IMR-90 (cell line): Measurements from ENCODE around the gene GPR139. TPM values are rescaled to one million over a fixed set of nuclear protein-coding genes. Genes with fewer than 3 reads are reported as not detected.

Source experiments
- ATAC-seq: fragments of 200-7000 bp; cut with Tn5 transposase; 2 replicates; pipeline ENCODE4 v1.9.1; 2020; ENCODE audit warnings: low read depth, mild to moderate bottlenecking, moderate library complexity
- BruUV-seq: library from RNA; stranded (reverse); fragments of 400-500 nt; replicated peaks from 2 replicates; lab custom pipeline; 2021; lab: Mats Ljungman, UMichigan
- CTCF ChIA-PET: fragments of 300-600 bp; formaldehyde crosslinking; extraction: SDS; loops from one replicate; lab custom pipeline; 2021; ENCODE audit warnings: antibody characterized with exemption; lab: Yijun Ruan, JAX
- POLR2A ChIA-PET: fragments of 300-600 bp; sonication (Branson Sonifier 250); formaldehyde crosslinking; loops from one replicate; lab custom pipeline; 2022; ENCODE audit warnings: antibody characterized with exemption; ENCODE audit not compliant: unreplicated experiment; lab: Charles Lee
- DNase-seq: peaks from one replicate; pipeline ENCODE4 v3.0.0; 2013
- H2AFZ ChIP-seq: replicated peaks from 2 replicates; pipeline ENCODE3; 2013; ENCODE audit warnings: low read length, mild to moderate bottlenecking; ENCODE audit not compliant: poor library complexity
- H2AK5ac ChIP-seq: 2 replicates; pipeline ENCODE4 v1.6.1; 2013; ENCODE audit warnings: low read depth, low read length, inconsistent platforms
- H2AK9ac ChIP-seq: replicated peaks from 2 replicates; pipeline ENCODE3; 2013; ENCODE audit warnings: mild to moderate bottlenecking, low read depth, low read length, moderate library complexity; ENCODE audit not compliant: poor library complexity
- H2BK120ac ChIP-seq: 2 replicates; pipeline ENCODE4 v1.6.1; 2013; ENCODE audit warnings: low read depth, low read length, inconsistent platforms
- H2BK15ac ChIP-seq: 3 replicates; pipeline ENCODE4 v1.6.1; 2013; ENCODE audit warnings: low read depth, low read length, inconsistent platforms
- H2BK20ac ChIP-seq: 2 replicates; pipeline ENCODE4 v1.6.1; 2013; ENCODE audit warnings: low read depth, mild to moderate bottlenecking, inconsistent platforms, low read length, moderate library complexity
- H2BK5ac ChIP-seq: 2 replicates; pipeline ENCODE4 v1.6.1; 2013; ENCODE audit warnings: mild to moderate bottlenecking, low read depth, low read length, inconsistent platforms; ENCODE audit not compliant: poor library complexity, severe bottlenecking
- H3K14ac ChIP-seq: replicated peaks from 2 replicates; pipeline ENCODE4 v1.6.1; 2013; ENCODE audit warnings: low read depth, low read length, inconsistent platforms
- H3K18ac ChIP-seq: 2 replicates; pipeline ENCODE4 v1.6.1; 2013; ENCODE audit warnings: low read depth, low read length, control low read depth
- H3K23ac ChIP-seq: 2 replicates; pipeline ENCODE4 v1.6.1; 2013; ENCODE audit warnings: low read depth, low read length, inconsistent platforms
- H3K27ac ChIP-seq: 2 replicates; pipeline ENCODE4 v1.5.1; 2013; ENCODE audit warnings: mild to moderate bottlenecking, control low read depth, low read length; ENCODE audit not compliant: insufficient read depth
- H3K27me3 ChIP-seq: 2 replicates; pipeline ENCODE4 v1.6.1; 2013; ENCODE audit warnings: low read length; ENCODE audit not compliant: control insufficient read depth, insufficient read depth
- H3K36me3 ChIP-seq: 2 replicates; pipeline ENCODE4 v1.6.1; 2013; ENCODE audit warnings: low read length, mixed read lengths; ENCODE audit not compliant: control insufficient read depth, insufficient read depth
- H3K4ac ChIP-seq: 2 replicates; pipeline ENCODE4 v1.6.1; 2013; ENCODE audit warnings: low read depth, low read length, inconsistent platforms
- H3K4me1 ChIP-seq: 2 replicates; pipeline ENCODE4 v1.6.1; 2013; ENCODE audit warnings: low read length, mixed read lengths; ENCODE audit not compliant: control insufficient read depth, insufficient read depth
- H3K4me2 ChIP-seq: 2 replicates; pipeline ENCODE4 v1.6.1; 2013; ENCODE audit warnings: low read depth, mild to moderate bottlenecking, control low read depth, low read length, moderate library complexity
- H3K4me3 ChIP-seq: 2 replicates; pipeline ENCODE4 v1.5.1; 2013; ENCODE audit warnings: low read depth, mild to moderate bottlenecking, control low read depth, low read length, moderate library complexity; ENCODE audit not compliant: insufficient read depth
- H3K56ac ChIP-seq: 2 replicates; pipeline ENCODE4 v1.6.1; 2013; ENCODE audit warnings: low read length, inconsistent platforms; ENCODE audit not compliant: insufficient read depth; ENCODE audit errors: extremely low read depth
- H3K79me1 ChIP-seq, 2 experiments: 2 replicates each; pipeline ENCODE4 v1.6.1; 2013; ENCODE audit warnings: low read length in 2 of 2, inconsistent platforms in 1 of 2, low read depth in 1 of 2
- H3K9ac ChIP-seq: 2 replicates; pipeline ENCODE4 v1.6.1; 2013; ENCODE audit warnings: low read depth, low read length, control low read depth
- H3K9me1 ChIP-seq: 2 replicates; pipeline ENCODE4 v1.6.1; 2013; ENCODE audit warnings: low read length, inconsistent platforms; ENCODE audit not compliant: insufficient read depth
- H3K9me3 ChIP-seq: 2 replicates; pipeline ENCODE4 v1.6.1; 2013; ENCODE audit warnings: low read length; ENCODE audit not compliant: control insufficient read depth, insufficient read depth
- H4K20me1 ChIP-seq: 2 replicates; pipeline ENCODE4 v1.6.1; 2013; ENCODE audit warnings: low read length, inconsistent platforms; ENCODE audit not compliant: insufficient read depth
- H4K5ac ChIP-seq: 2 replicates; pipeline ENCODE4 v1.6.1; 2013; ENCODE audit warnings: mild to moderate bottlenecking, low read depth, low read length, control low read depth
- H4K8ac ChIP-seq, 2 experiments: 2 replicates each; pipeline ENCODE4 v1.6.1; 2013; ENCODE audit warnings: low read depth in 2 of 2, low read length in 2 of 2, control low read depth in 1 of 2, inconsistent platforms in 1 of 2
- H4K91ac ChIP-seq: 2 replicates; pipeline ENCODE4 v1.6.1; 2013; ENCODE audit warnings: low read depth, low read length, inconsistent platforms; ENCODE audit not compliant: insufficient read depth
- CEBPB ChIP-seq: IDR thresholded peaks from 2 replicates; pipeline ENCODE4 v1.6.1; 2012; ENCODE audit warnings: low read depth, low read length, improper control_type of control experiment
- SMC3 ChIP-seq: fragments of 150-350 bp; IDR thresholded peaks from 2 replicates; pipeline ENCODE4 v1.6.1; 2016; ENCODE audit warnings: low read depth, mild to moderate bottlenecking, antibody characterized with exemption, low read length, moderate library complexity
- WGBS, 2 experiments: methylation state at CpG; one replicate each; pipeline versions ENCODE4 v1.1.5 to v1.1.7; 2013; ENCODE audit warnings: missing lambda C conversion rate in 2 of 2; ENCODE audit not compliant: insufficient read length in 1 of 2; ENCODE audit errors: extremely low coverage in 2 of 2; 5-methylcytosine and 5-hydroxymethylcytosine counted together
- dilution Hi-C: fragments of 300-500 bp; cut with HindIII; formaldehyde crosslinking; loops from one replicate; pipeline ENCODE4 v1.14.3; 2018; ENCODE audit warnings: low sequenced_read_pairs; ENCODE audit not compliant: unreplicated experiment
- in situ Hi-C: fragments of 300-500 bp; cut with MboI; formaldehyde crosslinking; loops from 3 replicates; pipeline ENCODE4 v1.14.3; 2019; ENCODE audit warnings: low sequenced_read_pairs, inconsistent platforms, mixed read lengths
- intact Hi-C: fragments of 100-400 bp; cut with micrococcal nuclease; formaldehyde crosslinking; loops from 2 replicates; pipeline ENCODE4 v1.10.0; 2022
- polyA plus RNA-seq, 3 experiments: library from polyadenylated mRNA; depleted of rRNA; stranded (reverse); fragments of >200 nt; gene quantifications; 2 replicates each; pipeline ENCODE4 v1.2.3, GENCODE V29; 2012; ENCODE audit warnings: low replicate concordance in 1 of 3
- total RNA-seq: library from RNA; depleted of rRNA; stranded (reverse); fragments of >200 nt; gene quantifications from 2 replicates; pipeline ENCODE4 v1.2.3, GENCODE V29; 2012

Gene GPR139
- total and polyA plus RNA-seq, 2 of the 4 experiments (the other 2 are of a cell fraction), result not detected

GRCh38 chr16:20020976-20021375 is 52.7 kb downstream of the GPR139 start:
- H3K79me1 ChIP-seq, result no peaks in the 10 kb centered on the region
- H2BK120ac ChIP-seq, result no peak overlapping the region
- no peak overlapping the region for H3K18ac ChIP-seq
- H2AK5ac ChIP-seq, result no peak overlapping the region
- ChIA-PET CTCF (no interaction called here), POLR2A (no interaction called here)
- no peak overlapping the region for H3K14ac ChIP-seq
- dilution Hi-C loops (no loop called here), in situ Hi-C loops (no loop called here), intact Hi-C loops (no loop called here)
- no TSS peak for BruUV-seq
- H2BK15ac ChIP-seq, result no peak overlapping the region
- no CpG with 5 or more reads among the region's 2 CpGs for WGBS, 2 experiments
- H3K9me3 ChIP-seq, result no peaks in the 10 kb centered on the region
- H4K8ac ChIP-seq, result no peak overlapping the region
- H3K56ac ChIP-seq, result no peak overlapping the region
- no peak overlapping the region for H3K4me3 ChIP-seq
- no peak overlapping the region for H3K4ac ChIP-seq
- TF ChIP-seq SMC3 (no peak), CEBPB (peak; percentile 44)
- no peaks in the 10 kb centered on the region for H3K4me1 ChIP-seq
- no peak overlapping the region for H2AFZ ChIP-seq
- no peak overlapping the region for H4K5ac ChIP-seq
- no peak overlapping the region for H3K9ac ChIP-seq
- no peak overlapping the region for H2BK20ac ChIP-seq
- no peaks in the 10 kb centered on the region for H3K27me3 ChIP-seq
- H2AK9ac ChIP-seq, result no peak overlapping the region
- ATAC-seq (no peak), DNase-seq (no peak)
- H3K9me1 ChIP-seq, result no peaks in the 10 kb centered on the region
- H3K36me3 ChIP-seq, result no peaks in the 10 kb centered on the region
- H4K91ac ChIP-seq, result no peak overlapping the region
- H2BK5ac ChIP-seq, result no peak overlapping the region
- no peak overlapping the region for H3K4me2 ChIP-seq
- H4K20me1 ChIP-seq, result no peaks in the 10 kb centered on the region
- H3K27ac ChIP-seq, result no peak overlapping the region
- no peak overlapping the region for H3K23ac ChIP-seq
